ENCODE results near the gene NCAM2. TPM values are rescaled to one million over a fixed set of nuclear protein-coding genes. Genes with fewer than 3 reads are reported as not detected.

NCAM2 gene
- total and polyA plus RNA-seq, 8 donors, result 0.06 to 11.0 (median 0.58) TPM; not detected in 1

GRCh38 chr21:21030311-21030710 lies 32.1 kb downstream of the NCAM2 start:
- Histone ChIP-seq H3K9me3 (no peaks in the 10 kb centered on the region), H3K4me3 (no peak overlapping the region), H3K36me3 (no peaks in the 10 kb centered on the region), H3K4me1 (no peaks in the 10 kb centered on the region), H3K27ac (no peak overlapping the region), H3K27me3 (no peaks in the 10 kb centered on the region)
- 70 to 80% (median 73%) methylated on average over 5 of the region's 5 CpGs for WGBS, 5 donors
- TF ChIP-seq EP300 (IDR thresholded peaks at IDR 0.05) (no peak), CTCF (IDR thresholded peaks at IDR 0.05) (no peak), POLR2A (IDR thresholded peaks at IDR 0.05) (no peak), POLR2AphosphoS5 (IDR thresholded peaks at IDR 0.05) (no peak)
- DNase-seq, result no peak
- intact Hi-C loops (cut with DNase I; ENCODE audit: low total_unique reads), result no loop called here

- Histone ChIP-seq H3K27me3 (no peaks in the 10 kb centered on the region), H3K4me1 (no peaks in the 10 kb centered on the region), H3K9me3 (no peaks in the 10 kb centered on the region), H3K36me3 (no peaks in the 10 kb centered on the region), H3K4me3 (no peak overlapping the region), H3K27ac (no peak overlapping the region)
- TF ChIP-seq POLR2A (IDR thresholded peaks at IDR 0.05) (no peak), EP300 (IDR thresholded peaks at IDR 0.05) (no peak), CTCF (IDR thresholded peaks at IDR 0.05) (no peak), POLR2AphosphoS5 (IDR thresholded peaks at IDR 0.05) (no peak)
- 86 to 92% (median 87%) methylated on average over 2 of the region's 2 CpGs for WGBS, 5 donors
- no peak for DNase-seq
- intact Hi-C loops (cut with DNase I; ENCODE audit: low total_unique reads), result no loop called here
These were observed 35.8 kb downstream of the NCAM2 start for GRCh38 chr21:21034036-21034435.

GRCh38 chr21:21039624-21040170 lies 41.5 kb downstream of the NCAM2 start:
- TF ChIP-seq CTCF (IDR thresholded peaks at IDR 0.05), result no peak
- no peak for TF ChIP-seq POLR2A (IDR thresholded peaks at IDR 0.05)
- no peak for TF ChIP-seq POLR2AphosphoS5 (IDR thresholded peaks at IDR 0.05)
- TF ChIP-seq EP300 (IDR thresholded peaks at IDR 0.05), result no peak
- Histone ChIP-seq H3K9me3 (no peaks in the 10 kb centered on the region), H3K4me3 (no peak overlapping the region), H3K36me3 (no peaks in the 10 kb centered on the region), H3K27ac (no peak overlapping the region), H3K27me3 (no peaks in the 10 kb centered on the region), H3K4me1 (no peaks in the 10 kb centered on the region)
- intact Hi-C loops (cut with DNase I; ENCODE audit: low total_unique reads), result no loop called here
- WGBS, 5 donors, result 80 to 84% (median 83%) methylated on average over 6 of the region's 6 CpGs
- no peak for DNase-seq

- TF ChIP-seq POLR2A (IDR thresholded peaks at IDR 0.05), result no peak
- no peak for TF ChIP-seq POLR2AphosphoS5 (IDR thresholded peaks at IDR 0.05)
- H3K27ac ChIP-seq, result no peak overlapping the region
- H3K27me3 ChIP-seq, result no peaks in the 10 kb centered on the region
- H3K36me3 ChIP-seq, result no peaks in the 10 kb centered on the region
- intact Hi-C loops (cut with DNase I; ENCODE audit: low total_unique reads), result no loop called here
- 66 to 77% (median 72%) methylated on average over 3 of the region's 3 CpGs for WGBS, 5 donors
- H3K4me1 ChIP-seq, result no peaks in the 10 kb centered on the region
- no peak overlapping the region for H3K4me3 ChIP-seq
- no peaks in the 10 kb centered on the region for H3K9me3 ChIP-seq
- DNase-seq, result no peak
These were observed 47.3 kb downstream of the NCAM2 start for GRCh38 chr21:21045518-21045917.

DNA sequence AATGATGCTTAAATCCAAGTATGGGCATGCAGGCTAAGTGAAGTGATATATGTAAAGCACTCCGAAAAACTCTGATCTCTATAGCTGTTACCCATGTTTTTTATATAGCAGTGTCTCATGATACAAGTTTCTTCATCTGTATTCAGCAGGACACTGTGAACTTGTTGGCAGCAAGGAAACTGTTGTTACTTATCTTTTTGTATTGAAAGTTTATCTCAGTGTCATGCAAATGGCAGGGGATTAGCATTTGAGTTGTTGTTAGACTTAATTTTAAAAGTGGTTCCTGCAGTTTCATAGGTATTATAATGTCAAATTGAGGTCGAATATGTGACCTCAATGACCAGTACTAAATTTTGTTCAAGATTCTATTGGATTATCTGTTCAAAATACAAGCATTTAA lies 47.9 kb downstream of the NCAM2 start:
- no peaks in the 10 kb centered on the region for H3K9me3 ChIP-seq
- TF ChIP-seq POLR2AphosphoS5 (IDR thresholded peaks at IDR 0.05), result no peak
- no peak for TF ChIP-seq EP300 (IDR thresholded peaks at IDR 0.05)
- no peak for TF ChIP-seq POLR2A (IDR thresholded peaks at IDR 0.05)
- no peak for TF ChIP-seq CTCF (IDR thresholded peaks at IDR 0.05)
- whole genome bisulfite sequencing, 5 donors, result 27 to 39% (median 34%) methylated on average over 2 of the region's 2 CpGs
- no peaks in the 10 kb centered on the region for H3K27me3 ChIP-seq
- H3K4me1 ChIP-seq, result no peaks in the 10 kb centered on the region
- H3K36me3 ChIP-seq, result no peaks in the 10 kb centered on the region
- no peak for DNase-seq
- H3K4me3 ChIP-seq, result no peak overlapping the region
- no peak overlapping the region for H3K27ac ChIP-seq
- intact Hi-C loops (cut with DNase I; ENCODE audit: low total_unique reads), result no loop called here
